Caki2 (cell line): ENCODE results near the gene GLI3. TPM values are rescaled to one million over a fixed set of nuclear protein-coding genes. Genes with fewer than 3 reads are reported as not detected.

Source experiments
- DNase-seq: peaks from one replicate; pipeline ENCODE4 v3.0.0-alpha.2; 2015; ENCODE audit warnings: low read depth
- in situ Hi-C: cut with HindIII; loops from 2 replicates; pipeline ENCODE4 v1.10.0; 2016; ENCODE audit warnings: low sequenced_read_pairs, low pct_unique_long_range_greater_than_20kb, mixed read lengths
- total RNA-seq: library from RNA; depleted of rRNA; stranded (reverse); fragments of >200 nt; shearing (Covaris generic); gene quantifications from 2 replicates; pipeline ENCODE4 v1.2.3, GENCODE V29; 2014; ENCODE audit warnings: low replicate concordance

The GLI3 gene
- total RNA-seq, 1 experiment from 2014 or later, result 1.8 TPM

DNA sequence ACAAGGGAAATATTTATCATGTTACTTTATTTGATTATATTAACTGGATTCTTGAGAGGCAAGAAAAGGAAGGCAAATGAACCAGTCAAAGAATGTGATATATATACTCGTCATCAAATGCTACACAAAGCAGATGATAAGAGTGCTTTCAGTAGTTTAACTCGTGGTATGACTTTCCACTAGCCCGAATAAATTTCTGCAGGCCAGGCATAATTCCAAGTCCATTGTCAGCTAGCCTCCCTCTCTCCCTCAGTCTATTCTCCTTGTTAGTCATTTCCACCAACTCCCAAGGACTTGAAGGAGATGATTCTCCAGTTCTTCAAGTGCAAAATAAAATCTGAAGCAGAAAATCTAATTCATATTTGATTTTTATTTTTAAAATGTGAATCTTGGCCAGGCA is 190.5 kb downstream of the GLI3 start:
- no peak for DNase-seq
- in situ Hi-C loops, result no loop called here

DNA sequence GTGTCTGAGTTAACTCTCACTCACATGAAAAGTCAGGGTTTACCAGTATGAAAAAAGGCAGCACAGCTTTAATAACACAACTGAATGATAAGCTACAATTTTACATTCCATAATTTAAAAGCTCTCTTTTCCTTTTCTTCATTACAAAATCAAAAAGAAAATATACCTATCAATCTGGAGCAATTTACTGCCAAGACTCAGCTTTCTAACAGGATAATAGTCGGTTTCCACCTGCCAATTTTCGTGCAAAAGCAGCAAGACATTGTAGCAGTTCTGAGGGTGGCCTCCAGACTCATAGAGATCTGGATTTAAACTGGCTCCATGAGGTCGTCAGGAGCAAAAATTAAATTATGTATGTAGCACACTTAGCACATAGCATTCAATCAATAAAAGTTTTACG is 191.0 kb downstream of the GLI3 start:
- in situ Hi-C loops, result no loop called here
- DNase-seq, result no peak

DNA sequence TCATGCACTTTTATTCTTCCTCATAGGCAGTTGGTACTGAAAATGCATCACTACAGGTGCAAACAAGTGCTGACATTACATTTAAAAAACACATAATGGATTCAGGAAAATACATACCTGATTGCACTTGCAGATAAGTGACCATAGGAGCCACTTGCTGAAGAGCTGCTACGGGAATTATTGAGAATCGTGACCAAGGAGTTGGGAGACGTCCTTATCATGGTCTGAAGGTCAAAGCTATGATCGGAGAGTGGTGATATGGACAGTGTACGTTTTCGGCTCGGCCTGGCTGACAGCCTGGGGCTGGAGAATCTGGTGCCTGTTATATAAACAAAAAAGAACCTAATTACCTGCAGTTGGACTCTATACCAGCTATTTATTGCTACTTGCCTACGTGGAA is 197.1 kb downstream of the GLI3 start:
- DNase-seq, result no peak
- in situ Hi-C loops, result no loop called here

DNA sequence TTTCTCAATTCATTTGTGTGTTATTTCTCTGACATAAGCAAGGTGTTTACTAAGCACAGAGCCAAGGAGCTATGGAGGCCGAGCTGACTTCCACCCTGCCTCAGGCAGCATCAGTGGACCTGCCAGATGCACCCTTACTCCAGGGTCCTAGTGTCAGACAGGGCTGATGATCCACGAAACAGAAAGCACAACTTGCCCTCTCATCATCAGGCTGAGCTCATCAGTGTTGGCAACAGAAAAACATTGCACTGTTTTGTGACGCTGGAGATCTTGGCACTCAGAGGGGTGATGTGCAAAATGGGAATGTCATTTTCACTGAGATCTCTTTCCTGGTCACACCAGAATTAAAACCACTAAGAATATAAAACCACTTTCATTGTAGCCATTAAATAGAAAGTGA is 201.8 kb downstream of the GLI3 start:
- no peak for DNase-seq
- in situ Hi-C loops, result no loop called here

DNA sequence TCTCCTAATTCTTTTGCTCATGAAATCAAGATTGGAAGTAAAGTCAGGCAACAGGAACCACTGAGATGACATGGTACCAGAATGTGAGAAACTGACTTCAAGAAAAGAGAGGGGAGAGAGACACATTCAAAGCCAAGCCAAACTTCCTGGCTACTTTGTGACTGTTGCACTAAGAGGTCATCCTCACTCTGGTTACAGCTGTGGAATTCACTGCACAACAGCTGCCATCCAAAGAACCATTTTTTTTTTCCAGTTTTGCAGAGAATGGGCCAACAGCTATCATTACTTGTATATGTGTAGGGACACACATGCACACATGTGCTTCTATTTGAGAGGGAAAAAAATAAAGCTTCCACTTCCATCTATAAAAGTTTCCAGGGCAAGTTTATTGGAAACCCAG is 203.5 kb downstream of the GLI3 start:
- in situ Hi-C loops, result no loop called here

DNA sequence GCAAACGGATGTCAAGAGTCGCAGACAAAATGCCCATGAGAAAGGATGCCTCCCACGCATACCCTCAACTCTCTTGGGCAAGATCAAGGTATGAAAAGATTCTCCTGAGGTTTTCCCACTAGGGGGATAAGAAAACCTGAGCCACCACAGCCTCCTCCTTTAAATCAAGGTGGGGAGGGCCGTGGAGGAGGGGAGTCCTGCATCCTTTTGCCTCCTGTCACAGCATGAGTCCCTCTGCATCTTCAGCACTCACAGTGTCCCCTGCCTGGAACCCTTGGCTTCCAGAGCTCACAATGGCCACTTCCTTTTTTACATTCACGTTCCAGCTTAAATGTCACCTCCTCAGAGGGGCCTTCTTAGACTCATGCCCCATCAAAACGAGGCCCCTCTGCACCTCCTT is 207.6 kb downstream of the GLI3 start:
- DNase-seq, result no peak
- in situ Hi-C loops, result no loop called here

More for the DNA sequence above, 203.5 kb downstream of the GLI3 start:
- no peak for DNase-seq

DNA sequence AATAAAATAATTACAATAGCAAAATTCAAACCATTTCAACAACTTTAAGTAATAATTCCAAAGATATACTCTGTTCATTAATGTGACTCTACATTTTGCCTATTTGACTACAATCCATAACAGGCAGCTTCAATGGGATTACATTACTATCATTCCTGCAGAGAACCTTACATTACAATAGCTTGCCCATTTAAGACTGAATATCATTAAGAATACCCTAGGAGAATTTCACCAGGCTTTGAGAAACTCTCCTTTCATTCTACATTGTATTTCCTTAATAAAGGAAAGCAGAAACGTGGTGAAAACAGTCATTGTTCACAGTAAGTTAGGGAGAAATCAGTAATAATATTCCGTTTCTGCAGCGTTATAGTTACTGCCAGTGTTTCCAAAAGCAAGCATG is 209.5 kb downstream of the GLI3 start:
- DNase-seq, result no peak
- in situ Hi-C loops, result no loop called here

DNA sequence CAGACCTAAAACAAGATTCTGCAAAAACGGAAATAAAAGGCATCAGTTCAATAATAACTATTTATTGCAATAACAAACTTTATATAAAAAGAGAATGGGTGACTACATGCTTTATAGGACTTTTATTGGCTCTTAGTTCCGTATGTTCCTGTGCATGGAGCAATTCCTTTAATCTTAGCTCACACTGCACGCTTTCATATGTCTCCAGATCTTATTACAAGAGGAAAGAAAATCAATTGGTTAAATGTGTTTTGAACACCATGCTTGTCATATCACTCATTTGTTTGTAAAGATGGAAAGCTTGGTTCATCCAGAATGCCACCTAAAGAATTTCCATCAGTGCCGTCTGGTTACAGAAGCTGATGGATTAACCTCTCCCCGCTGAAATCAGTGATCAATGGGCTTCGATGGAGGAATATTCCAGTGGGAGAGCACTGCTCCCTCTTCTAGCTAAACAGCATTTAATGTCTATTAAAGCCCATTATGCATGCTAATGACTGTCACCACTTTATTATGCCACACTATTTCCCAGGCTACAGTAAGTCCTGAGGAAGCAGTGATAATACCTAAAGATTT is 210.3 kb downstream of the GLI3 start:
- DNase-seq, result no peak
- in situ Hi-C loops, result no loop called here

DNA sequence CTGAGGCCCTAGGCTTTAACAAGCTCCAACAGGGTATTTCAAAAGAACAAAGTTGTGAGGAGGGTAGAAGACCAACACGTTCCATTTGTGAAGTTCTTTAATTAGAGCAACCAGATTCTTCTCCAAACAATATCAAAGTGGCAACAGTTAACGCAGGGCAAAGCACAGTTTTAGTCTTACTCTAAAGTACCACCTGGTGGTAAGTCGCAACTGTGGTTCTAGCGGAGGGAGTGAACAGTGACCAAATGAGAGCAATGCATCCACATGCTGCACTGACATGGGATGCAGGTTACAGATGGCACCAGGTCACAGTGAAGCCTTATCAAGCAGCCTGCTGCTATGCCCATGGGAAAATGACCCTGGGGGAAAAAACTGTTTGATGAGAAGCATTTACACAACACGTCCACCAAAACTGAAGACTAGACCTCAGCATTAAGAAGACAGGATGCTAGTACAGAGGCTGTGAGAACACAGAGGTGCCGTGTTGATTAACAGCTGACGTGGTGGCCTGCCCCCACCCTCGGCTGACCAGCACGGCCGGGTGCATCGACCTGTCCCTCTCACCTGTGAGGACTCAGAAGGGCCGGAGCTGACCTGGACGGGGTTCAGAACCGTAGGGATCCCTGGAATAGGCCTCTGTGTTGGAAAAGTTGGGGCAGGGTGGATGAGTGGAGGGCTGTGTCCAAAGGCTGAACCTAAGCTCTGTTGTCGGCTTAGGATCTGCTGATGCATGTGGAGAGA is 211.2 kb downstream of the GLI3 start:
- in situ Hi-C loops, result no loop called here
- no peak for DNase-seq

DNA sequence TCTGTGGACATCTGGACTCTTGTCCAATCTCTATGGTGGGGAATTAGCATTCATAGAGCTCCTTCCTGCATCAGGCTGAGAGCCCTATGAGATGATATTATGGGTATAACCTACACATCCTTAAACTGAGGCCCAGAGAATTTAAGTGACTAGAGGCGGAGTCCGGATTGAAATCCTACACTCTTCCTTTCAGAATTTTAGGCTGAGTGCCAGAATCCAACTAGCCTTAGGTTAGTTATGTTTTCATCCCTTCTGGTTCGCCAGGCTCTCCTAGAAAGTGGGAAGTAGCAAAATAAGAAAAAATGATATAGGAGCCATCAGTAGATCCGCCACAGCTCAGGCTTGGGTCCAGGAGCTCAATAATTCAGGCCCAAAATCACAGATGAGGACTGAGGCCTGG is 212.5 kb downstream of the GLI3 start:
- in situ Hi-C loops, result no loop called here
- DNase-seq, result no peak

DNA sequence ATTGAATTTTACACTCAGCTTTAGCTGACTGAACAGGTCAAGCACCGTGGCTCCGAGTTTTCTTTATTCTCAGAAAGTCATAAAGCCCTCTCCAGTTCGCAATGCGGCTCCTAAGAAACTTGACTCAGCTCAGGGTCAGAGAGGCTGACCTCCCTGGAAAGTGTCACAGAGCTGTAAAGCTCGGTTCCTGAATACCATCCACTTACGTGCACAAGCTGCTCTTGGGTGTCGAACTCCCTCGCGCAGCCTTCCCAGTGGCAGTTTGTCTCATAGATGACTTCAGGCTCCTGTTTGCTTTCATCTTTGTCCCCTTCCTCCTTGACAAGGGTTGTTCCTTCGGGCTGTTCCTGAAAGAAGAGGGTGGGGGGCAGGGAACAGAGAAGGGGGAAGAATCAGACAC is 213.7 kb downstream of the GLI3 start:
- in situ Hi-C loops, result no loop called here
- no peak for DNase-seq

DNA sequence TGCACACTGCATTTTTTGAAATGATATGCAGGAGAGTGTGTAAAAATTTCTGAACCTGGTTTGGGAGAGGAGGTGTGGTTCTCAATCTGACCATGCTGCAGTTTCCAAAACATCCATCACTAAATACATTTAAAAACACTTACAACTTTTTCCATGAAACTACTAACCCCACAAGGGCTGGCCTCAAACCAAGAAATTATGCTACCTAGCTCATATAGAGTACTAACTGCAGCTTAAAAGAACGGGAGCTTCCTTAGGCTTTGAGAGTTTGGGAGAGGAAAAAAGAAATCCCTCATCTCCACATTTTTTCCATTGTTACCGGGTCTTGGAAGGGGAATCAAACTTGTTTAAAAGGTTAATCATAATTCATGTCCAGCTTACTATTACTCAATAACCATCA is 214.2 kb downstream of the GLI3 start:
- no peak for DNase-seq
- in situ Hi-C loops, result no loop called here

DNA sequence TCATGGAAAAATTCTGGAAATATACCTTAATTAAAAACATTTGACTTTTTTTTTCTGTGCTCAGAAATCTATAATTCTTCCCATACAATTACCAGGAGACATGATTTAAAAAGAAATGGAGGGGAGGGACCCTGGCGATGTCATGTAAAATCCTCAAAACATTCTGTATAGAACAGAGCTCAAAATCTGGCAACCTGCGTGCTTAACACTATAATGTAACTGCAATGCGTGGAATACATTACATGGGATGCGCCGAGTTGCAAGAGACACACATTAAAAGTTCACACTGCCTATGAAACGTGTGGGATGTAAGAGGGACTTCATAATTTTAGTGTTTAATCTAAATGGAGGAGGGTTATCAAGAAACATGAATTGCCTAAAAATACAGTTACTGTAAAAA is 215.0 kb downstream of the GLI3 start:
- in situ Hi-C loops, result no loop called here
- DNase-seq, result no peak

DNA sequence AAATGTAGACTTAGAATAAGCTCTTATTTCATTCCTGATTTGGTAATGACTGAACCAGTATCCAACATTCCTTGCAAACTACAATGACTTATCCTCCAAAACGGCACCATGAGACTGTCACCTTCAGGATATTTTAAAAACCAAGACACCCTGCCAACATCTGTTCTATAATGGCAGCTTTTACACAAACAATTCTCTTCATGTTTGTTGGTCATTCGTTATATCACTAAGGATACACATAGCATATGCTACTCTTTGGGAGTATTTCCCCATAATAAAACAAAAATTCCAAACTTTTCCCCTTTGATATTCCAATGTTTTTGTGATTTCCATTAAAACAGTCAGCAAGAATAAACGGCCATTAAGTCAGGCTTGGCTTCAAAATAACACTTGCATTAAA is 215.4 kb downstream of the GLI3 start:
- DNase-seq, result no peak
- in situ Hi-C loops, result no loop called here

DNA sequence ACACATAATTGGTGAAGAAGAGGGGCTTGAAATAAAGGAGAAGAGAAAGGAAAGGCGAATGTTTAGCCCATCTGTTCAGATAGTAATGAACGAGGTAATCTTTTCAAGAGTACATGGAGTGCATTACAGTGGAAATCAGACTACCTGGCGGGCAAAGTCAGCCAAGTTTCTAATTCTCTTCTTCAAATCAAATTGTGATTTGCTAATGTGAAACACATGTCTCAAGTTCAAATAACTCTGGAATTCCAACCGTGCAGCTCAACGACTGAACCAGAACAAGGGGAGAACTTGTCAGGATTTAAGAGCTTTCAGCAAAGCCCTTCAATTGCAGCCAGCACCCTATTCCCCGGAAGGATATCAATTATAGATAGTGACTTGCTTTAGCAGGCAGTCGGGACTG is 216.9 kb downstream of the GLI3 start:
- in situ Hi-C loops, result no loop called here
- no peak for DNase-seq

DNA sequence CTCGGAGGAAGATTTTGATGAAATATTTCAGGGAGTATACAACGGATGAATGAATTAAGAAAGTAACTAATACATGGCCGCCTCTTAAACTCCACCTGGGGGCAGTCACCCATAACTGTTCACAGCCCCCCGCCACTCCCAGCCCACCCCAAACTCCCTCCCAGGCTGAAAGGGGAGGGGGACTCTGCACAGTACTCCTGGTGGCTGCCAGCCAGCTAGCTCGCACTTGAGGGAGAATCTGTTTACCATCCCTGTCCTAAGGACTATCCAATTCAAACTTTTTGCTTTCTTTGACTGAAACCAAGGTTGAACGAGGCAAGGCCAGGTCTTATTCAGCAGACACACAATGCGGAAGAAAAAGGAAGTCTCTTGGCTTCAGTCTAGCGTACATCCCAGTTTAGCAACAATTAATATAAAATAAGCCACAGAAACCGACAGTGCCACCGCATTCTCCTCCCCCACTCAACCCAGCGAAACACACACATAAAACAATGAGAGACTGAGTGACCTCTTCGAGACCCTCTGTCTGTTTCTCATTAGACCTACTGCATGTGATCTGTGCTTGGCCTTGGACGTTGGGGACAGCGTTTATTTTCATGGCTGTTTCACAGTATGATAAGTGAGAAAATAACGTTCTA is 219.5 kb downstream of the GLI3 start:
- in situ Hi-C loops, result no loop called here
- no peak for DNase-seq

DNA sequence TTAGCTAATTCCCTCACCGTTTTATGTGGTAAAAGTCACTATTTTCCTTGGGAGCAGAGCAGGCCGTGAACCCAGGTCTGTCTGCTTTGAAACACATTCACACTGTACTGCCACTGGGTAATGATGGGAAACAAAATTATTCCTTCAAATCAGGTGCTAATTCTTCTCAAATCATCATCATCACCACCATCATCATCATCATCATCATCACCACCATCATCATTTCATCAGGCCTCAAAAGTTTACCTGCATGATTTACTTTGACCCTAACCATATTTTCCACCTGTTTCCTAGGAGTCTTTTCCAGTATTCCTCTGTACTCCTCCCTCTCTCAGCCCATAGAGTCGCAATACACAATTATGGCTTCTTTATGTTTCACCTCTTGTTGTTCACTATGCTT is 220.5 kb downstream of the GLI3 start:
- in situ Hi-C loops, result no loop called here
- DNase-seq, result no peak

DNA sequence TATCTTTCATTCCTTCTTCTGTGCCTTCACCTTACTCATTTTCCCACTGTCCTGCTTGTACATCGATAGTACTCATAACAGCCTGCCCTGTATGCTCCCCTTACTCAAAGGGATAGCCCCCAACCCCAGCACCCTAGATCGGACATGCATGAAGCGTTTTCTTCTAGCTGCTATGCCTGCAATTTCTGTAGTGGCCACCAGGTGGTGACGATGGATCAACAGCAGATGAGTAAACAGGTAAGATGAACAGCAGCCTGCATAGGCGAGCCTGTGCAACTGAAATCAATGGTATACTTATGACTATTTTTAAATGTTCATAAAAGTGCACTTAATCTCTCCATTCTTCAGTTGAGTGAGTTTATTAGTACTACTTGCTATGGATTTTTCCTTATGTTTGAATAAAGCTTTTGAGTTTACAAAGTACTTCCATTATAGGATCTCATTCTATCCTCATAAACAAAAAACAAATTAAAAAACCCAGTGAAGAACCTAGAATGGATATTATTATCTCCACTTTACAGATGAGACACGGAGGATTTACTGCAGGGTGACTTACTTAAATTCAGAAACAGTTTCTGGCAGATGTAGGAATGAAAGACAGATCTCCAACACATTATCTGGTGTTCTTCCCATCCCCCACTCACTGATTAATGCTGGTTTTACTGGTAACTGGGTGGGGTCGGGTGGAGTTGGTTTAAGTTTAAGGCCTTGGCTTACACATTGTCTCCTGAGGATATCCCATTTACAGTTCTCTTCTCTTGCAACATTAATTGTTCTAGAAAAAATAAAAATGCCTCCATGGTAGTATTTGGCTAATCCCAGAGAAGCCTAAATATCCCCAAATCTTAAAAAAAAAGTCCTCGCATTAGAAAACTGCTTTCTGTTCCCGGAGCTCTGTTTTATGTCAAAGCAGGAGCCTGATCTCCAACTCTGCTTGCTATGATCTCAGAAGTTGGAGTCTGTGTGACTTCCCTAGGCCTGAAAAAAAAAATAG is 222.1 kb downstream of the GLI3 start:
- peak; percentile 14 for DNase-seq
- in situ Hi-C loops, result no loop called here
